HG03196 (cell line): ENCODE measurements around the gene MS4A15.
"Not testable (repeated sequence)": the region's sequence is repeated elsewhere in the genome, so short reads cannot be mapped to it uniquely, and the experiment has no call there.

Source experiments
- ATAC-seq: cut with Tn5 transposase; IDR thresholded peaks from one replicate; pipeline ENCODE4 v1.9.1; 2021; ENCODE audit not compliant: unreplicated experiment

Gene MS4A15

DNA sequence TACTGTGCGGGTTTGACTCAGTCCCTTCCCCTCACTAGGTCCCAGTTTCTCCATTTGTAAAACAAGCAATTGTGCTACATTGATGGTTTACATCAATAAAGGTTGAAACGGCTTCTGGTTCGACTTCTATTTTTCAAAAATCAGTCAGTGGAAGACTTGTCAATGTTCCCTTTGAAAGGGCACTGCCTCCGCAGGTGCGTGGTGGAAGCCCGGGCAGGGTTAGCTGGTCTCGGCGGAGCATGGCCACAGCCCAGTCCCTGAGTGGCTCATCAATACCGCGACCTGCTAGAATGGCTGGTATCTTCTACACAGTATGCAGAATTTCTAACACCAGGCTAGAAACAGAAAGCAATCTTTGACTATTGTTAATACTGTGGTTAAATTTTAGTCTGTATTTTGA lies 44.5 kb downstream of the MS4A15 start:
- ATAC-seq, result no peak

DNA sequence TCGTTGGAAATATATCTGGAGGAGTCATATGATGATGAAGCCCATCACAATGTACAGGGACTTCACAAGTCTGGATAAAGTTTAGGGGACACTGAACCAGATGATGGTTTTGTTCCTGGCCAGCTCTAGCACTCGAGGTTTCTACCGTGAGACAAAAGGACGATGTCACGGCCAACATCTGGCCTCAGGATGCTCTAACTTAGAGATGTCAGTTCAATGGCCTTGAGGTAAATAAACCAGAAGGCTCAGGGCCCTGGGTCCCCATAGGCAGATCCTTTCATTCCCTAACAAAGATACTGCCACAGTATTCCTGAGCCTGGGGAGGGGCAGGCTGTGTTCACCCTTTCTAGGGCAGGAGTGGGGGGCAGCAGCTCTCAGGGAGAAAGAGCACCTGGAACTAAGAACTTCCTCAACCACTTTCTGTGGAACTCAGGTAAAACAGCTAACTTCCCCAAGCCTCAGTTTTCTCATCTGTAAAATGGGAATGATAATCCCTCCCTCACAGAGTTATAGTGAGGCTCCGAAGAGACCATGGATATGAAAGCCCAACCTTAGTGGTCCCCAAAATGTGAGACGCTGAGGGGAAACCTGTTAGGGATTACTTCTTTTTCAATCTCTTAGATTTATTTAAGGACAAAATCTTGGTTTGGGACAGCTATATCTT lies 46.7 kb downstream of the MS4A15 start:
- ATAC-seq, result no peak

DNA sequence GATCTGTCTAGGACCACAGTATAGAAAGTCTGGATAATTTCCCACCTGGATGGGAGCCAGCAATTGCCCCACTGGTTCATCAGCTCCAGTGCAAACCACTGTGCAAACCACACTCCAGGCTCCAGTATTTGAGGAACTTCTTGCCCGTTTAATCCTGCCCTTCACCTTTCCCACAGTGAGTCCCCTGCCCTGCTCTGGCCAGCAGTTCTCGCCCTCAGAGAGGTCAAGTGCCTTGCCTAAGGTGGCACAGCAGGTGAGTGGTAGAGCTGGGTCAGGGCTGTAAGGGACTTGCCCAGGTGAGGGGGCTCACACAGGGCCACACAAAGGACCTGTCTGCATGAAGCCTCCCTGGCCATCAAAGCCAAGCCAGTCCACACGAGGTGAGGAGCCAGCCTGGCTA lies 52.6 kb downstream of the MS4A15 start:
- ATAC-seq, result no peak

DNA sequence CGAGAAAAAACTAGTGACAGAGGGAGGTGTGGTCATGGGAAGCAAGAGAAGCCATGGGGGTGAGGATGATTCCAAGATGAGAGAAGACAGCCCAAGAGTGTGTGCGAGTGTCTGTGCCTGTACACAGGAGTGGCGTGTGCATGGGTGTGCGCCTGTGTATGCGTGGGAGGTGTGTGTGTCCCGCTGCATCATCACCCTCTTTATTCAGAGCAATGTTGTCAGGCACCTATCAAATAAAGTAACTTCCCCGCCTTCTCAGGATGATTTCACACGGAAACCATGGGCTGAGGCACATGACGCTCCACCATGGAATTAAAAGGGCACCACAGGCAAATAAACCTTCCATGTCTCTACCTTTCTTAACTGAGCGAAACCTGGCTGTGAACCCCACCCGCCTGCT lies 53.0 kb downstream of the MS4A15 start:
- ATAC-seq, result no peak

DNA sequence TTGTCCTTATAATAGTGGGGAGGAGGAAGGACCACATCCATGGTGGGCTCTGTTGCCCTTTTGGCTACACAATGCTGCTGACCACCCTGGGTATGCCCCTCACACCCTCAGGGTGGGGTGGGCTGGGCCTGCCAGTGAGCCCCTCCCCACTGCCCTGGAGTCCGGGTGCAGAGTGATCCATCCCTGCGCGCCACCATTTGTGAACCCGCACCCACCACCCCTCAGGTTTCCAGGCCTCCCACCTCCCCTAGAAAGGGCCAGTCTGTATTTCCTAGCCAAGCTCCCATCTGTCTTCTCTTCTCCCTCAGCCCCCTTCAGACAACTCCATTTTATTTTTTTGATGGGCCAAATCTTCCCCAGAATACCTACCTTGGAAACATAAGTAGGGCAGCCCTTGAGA lies 53.5 kb downstream of the MS4A15 start:
- no peak for ATAC-seq

DNA sequence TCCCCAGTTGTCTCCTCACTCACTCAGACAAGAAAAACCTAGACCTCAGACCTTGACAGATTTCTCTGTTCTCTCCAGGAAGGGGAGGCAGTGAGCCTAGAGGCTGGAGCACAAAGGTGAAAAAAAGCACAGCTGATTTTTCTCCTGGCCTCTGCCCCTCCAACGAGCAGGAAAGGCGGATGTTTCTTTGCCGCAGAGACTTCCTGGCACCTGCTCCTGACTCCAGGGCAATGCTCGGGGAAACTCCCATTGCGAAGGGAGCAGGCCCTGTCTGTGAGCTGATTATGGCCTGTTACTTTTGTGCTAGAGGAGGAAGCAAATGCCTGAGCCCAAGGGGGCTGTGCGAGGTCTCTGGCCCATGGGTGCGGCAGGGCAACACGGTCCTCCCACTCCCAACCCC lies 53.9 kb downstream of the MS4A15 start:
- ATAC-seq, result no peak

DNA sequence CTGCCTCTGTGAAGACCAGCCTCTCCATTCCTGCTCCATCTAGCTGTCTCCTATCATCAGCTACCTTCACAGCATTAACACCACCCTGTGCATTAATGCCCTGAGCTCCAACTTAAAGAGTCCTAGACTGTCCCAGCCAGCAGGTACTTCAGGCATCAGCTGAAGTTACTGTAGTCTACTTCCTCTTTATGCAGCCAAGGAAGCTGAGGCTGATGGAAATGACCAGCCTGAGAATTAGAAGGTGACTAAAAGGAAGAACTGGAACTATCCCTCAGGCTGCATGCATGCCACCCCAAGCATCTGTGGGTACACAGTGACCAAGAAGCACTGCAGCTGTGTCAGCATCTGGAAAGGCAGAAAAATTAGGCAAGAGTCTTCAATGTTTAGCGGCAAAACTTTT lies 56.7 kb downstream of the MS4A15 start:
- ATAC-seq, result no peak

DNA sequence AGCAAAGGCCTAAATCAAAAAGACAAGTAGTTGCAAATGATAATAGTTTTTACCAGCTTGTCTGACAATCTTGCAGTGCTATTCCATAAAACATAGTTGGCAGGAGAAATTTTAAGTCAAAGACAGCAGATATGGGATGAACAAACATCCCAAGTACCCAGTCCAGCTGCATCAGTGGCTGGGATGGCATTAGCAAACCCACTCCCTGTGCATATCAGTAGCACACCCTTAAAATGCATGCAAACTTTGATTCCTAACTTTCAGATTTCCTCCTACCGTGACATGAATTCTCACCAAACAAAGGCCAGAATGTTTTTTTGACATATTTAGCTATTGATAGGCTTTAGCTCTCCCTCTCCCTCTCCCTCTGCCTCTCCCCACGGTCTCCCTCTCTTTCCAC lies 57.4 kb downstream of the MS4A15 start:
- ATAC-seq, result no peak

DNA sequence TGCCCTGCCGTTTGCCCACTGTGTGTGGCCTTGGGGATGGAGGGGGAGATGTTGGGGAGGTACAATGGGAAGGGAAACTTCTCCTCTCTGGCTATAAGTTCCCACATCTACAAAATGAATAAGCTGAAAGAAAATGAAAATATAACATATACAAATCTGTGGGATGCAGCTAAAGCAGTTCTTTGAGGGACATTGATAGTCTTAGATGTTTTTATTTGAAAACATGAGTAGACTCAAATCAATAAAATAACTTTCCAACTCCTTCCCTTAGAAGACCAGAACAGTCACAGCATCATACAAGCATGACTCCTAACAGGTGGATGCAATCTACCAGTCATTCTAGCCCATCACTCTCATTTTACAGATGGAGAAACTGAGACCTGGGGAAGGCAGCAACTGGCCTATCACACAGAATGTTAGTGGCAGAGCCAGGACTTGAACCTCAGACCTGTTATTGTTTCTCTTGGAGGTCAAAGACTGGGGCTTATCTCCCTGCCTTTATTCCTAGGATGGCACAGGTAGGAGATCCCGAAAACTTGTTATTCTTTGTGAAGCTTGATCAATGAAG lies 60.0 kb downstream of the MS4A15 start:
- ATAC-seq, result no peak

DNA sequence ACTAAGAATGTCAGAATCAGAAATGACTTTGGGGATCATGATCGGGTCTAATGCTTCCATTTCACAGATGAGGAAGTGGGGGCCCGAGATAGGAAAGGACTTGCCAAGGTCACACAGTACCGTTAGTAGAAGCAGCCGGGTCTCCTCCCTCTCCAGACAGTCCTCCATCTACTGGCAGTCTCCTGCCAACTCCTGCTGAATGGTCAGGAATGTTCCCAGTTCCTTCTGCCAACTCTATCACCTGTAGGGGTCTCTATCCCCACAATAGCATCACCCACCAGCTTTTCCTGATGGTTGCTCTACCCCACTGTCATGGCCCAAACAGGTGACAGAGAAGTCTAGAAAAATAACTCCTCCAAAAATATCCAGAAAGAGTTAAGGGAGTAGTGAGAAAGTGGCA lies 61.4 kb downstream of the MS4A15 start:
- ATAC-seq, result no peak

DNA sequence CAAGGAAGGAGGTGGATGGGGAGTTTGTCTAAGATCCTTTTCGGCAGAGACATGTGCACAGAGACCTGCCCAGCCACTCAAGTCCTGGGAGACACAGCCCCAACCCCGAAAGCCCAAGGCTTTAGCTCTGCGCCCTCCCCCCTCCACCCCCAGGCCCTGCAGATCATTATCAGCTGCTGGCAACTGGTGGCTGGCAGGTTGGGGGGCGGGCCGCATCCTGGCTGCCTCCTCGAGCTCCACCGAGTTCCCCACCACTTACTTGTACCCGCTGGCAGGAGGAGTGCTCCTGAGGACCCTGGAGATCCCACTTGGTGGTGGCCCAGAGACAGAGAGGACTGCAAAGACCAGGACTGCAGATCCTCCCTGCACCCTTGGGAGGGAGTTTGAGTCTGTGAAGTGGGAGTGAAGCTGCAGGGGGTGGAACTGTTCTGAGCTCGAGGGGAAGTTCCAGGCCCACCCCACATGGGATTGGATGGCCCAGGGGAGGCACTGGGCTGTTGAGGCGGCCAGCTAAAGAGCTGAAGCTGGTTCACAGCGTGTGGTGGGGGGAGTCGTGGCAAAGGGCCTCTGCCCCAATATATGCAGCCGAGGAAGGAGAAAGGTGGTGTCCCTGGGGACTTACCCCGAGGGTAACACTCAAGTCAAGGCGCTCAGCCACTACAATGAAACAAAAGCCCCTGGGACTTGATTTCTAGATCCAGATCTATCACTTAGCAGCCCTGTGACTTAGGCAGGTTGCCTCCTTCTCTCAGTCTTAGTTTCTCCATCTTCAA lies 65.3 kb downstream of the MS4A15 start:
- no peak for ATAC-seq

DNA sequence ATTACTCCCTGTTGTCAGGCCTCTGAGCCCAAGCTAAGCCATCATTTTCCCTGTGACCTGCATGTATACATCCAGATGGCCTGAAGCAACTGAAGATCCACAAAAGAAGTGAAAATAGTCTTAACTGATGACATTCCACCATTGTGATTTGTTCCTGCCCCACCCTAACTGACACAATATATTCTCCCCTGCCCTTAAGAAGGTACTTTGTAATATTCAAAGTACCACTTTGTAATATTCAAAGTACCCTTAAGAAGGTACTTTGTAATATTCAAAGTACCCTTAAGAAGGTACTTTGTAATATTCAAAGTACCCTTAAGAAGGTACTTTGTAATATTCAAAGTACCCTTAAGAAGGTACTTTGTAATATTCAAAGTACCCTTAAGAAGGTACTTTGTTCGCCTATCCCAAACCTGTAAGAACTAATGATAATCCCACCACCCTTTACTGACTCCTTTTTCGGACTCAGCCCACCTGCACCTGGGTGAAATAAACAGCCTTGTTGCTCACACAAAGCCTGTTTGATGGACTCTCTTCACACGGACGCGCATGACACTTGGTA lies 67.2 kb downstream of the MS4A15 start:
- ATAC-seq, result not testable (repeated sequence)

DNA sequence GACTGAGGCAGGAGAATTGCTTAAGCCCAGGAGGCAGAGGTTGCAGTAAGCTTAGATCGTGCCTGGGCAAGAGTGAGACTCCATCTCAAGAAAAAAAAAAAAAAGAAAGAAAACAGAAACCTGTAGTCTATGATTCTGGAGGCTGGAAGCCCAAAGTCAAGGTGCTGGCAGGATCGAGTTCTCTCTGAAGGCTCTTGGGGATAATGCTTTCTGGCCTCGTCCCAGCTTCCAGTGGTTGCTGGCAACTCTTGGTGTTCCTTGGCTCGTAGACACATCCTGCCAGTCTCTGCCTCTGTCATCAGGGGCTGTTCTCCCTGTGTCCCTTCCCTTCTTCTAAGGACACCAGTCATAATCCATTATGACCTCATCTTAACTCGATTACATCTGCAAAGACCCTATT lies 68.5 kb downstream of the MS4A15 start:
- ATAC-seq, result no peak

DNA sequence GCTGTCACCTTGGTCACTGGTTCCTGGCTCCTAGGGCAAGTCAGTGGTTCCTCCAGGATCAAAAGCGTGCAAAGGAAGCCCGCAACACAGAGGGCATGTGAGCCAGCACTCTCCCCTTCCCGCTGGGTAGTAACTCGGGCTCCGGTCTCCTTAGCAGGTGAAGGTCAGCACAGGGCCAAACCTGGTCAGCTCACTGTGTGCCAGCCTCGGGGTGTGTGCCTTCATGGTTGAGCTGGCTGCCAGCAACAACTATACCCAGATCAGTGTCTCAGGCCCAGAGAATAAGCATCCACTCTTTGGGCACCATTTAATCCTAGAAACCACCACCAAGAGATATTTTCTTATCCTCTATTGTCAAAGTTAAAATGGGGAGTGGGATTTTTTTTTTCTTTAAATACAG lies 69.1 kb downstream of the MS4A15 start:
- ATAC-seq, result no peak
